ENCODE measurements around the gene AGXT2. TPM values are rescaled to one million over a fixed set of nuclear protein-coding genes. Genes with fewer than 3 reads are reported as not detected.

Gene AGXT2
- total RNA-seq, 1 donor from 2014 or later: not detected

DNA sequence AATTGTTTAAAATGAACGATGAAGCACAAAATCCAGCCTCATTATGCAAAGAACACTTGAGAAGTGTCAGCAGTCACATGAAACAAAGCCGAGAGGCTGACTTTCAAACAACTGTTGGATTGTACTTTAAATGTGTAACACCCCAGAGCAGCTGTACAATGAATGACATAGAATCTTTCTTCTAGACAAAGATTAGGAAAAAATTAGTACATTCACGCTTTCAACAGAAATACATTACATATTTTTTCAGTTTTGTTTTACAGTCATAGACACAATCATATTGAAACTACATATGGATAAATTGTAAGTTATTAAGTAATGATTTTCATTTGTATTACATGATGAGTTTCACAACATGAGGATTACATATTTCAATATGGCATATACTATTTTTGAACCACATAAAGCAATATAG is 10.6 kb upstream of the AGXT2 start:
- Mint-ChIP-seq H3K27ac (ENCODE audit: unreplicated experiment) (no peak overlapping the region), H3K4me1 (ENCODE audit: unreplicated experiment) (no peaks in the 10 kb centered on the region), H3K4me3 (ENCODE audit: unreplicated experiment) (no peak overlapping the region), H3K36me3 (ENCODE audit: low read depth, unreplicated experiment) (no peaks in the 10 kb centered on the region), H3K27me3 (ENCODE audit: unreplicated experiment) (no peaks in the 10 kb centered on the region), H3K9me3 (ENCODE audit: unreplicated experiment) (no peaks in the 10 kb centered on the region)
- DNase-seq (ENCODE audit: low spot score): no peak
- TF ChIP-seq, protein P1, sequence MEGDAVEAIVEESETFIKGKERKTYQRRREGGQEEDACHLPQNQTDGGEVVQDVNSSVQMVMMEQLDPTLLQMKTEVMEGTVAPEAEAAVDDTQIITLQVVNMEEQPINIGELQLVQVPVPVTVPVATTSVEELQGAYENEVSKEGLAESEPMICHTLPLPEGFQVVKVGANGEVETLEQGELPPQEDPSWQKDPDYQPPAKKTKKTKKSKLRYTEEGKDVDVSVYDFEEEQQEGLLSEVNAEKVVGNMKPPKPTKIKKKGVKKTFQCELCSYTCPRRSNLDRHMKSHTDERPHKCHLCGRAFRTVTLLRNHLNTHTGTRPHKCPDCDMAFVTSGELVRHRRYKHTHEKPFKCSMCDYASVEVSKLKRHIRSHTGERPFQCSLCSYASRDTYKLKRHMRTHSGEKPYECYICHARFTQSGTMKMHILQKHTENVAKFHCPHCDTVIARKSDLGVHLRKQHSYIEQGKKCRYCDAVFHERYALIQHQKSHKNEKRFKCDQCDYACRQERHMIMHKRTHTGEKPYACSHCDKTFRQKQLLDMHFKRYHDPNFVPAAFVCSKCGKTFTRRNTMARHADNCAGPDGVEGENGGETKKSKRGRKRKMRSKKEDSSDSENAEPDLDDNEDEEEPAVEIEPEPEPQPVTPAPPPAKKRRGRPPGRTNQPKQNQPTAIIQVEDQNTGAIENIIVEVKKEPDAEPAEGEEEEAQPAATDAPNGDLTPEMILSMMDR (IDR thresholded peaks at IDR 0.05; ENCODE audit: unreplicated experiment): no peak

DNA sequence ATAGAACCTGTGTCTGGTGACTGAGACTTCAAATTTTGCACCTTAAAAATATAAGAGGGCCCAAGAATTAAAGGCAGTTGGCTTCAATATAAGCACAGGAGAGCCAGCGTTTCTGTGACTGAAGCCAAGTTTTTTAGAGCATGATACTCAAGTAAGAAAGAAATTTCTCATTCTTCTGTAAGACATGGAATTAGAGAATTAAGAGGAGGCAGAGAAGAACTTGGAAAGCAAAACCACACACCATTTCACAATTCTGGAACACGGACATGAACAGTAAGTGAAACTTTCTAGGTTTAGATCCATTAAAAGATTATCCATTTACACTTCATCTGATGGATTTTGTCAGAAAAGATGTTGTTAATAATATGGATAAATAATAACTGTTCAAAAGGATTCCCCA is 8.9 kb upstream of the AGXT2 start:
- TF ChIP-seq, protein P1 (IDR thresholded peaks at IDR 0.05; ENCODE audit: unreplicated experiment): no peak
- no peaks in the 10 kb centered on the region for H3K9me3 Mint-ChIP-seq (ENCODE audit: unreplicated experiment)
- no peak overlapping the region for H3K27ac Mint-ChIP-seq (ENCODE audit: unreplicated experiment)
- no peak for DNase-seq (ENCODE audit: low spot score)
- peaks cover under 1% of the 10 kb centered on the region for H3K27me3 Mint-ChIP-seq (ENCODE audit: unreplicated experiment)
- H3K4me3 Mint-ChIP-seq (ENCODE audit: unreplicated experiment): no peak overlapping the region
- no peaks in the 10 kb centered on the region for H3K36me3 Mint-ChIP-seq (ENCODE audit: low read depth, unreplicated experiment)
- H3K4me1 Mint-ChIP-seq (ENCODE audit: unreplicated experiment): no peaks in the 10 kb centered on the region

DNA sequence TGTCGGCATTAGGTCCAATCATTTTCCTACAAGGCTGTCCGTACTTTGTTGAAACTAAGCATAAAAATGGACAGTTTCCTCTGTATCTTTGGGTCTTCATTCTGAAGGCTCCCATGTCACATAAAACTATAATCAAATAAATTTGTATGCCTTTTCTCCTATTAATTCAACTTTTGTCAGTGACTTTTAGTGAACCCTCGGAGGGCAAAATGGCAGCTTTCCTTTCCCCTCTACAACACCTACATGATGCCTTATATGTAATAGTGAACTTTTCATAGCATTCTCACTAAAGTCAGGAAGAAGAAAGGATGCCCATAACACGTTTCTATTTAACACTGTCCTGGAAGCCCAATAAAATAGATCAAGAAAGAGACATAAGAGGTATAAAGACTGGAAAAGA is 5.1 kb upstream of the AGXT2 start:
- H3K4me3 Mint-ChIP-seq (ENCODE audit: unreplicated experiment): no peak overlapping the region
- no peak overlapping the region for H3K27ac Mint-ChIP-seq (ENCODE audit: unreplicated experiment)
- H3K4me1 Mint-ChIP-seq (ENCODE audit: unreplicated experiment): no peaks in the 10 kb centered on the region

DNA sequence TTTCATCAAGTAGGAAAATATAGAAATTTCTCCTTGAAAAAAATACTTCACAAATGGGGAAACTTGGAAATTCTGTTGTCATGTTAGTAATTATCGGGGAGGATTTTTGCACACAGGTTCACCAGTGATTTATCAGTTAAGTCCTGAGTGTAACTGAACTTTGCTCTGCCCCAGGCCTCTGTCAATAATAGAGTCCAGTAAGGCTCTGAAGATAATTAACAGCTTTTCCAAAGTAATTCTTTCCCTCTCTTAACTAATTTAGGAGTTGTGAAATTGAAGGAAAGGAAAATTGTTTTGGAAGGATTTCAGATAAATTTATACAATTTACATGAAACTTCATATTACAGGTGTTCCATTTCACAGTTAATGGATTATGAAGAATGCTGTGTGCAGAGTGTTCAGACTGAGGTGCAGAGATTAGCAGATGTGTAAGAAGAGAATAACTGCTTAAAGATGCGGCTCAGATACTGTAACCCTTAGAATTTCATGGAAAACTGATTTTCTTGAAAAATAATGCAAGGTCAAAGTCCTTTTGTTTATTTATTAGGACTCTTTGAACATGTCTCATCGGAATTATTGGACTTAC is 2.9 kb upstream of the AGXT2 start:
- no peak overlapping the region for H3K4me3 Mint-ChIP-seq (ENCODE audit: unreplicated experiment)
- H3K9me3 Mint-ChIP-seq (ENCODE audit: unreplicated experiment): no peaks in the 10 kb centered on the region
- H3K27me3 Mint-ChIP-seq (ENCODE audit: unreplicated experiment): peaks cover 1% of the 10 kb centered on the region
- H3K36me3 Mint-ChIP-seq (ENCODE audit: low read depth, unreplicated experiment): no peaks in the 10 kb centered on the region
- no peak for DNase-seq (ENCODE audit: low spot score)
- no peaks in the 10 kb centered on the region for H3K4me1 Mint-ChIP-seq (ENCODE audit: unreplicated experiment)
- TF ChIP-seq, protein P1 (IDR thresholded peaks at IDR 0.05; ENCODE audit: unreplicated experiment): no peak
- no peak overlapping the region for H3K27ac Mint-ChIP-seq (ENCODE audit: unreplicated experiment)

More for the DNA sequence above, 5.1 kb upstream of the AGXT2 start:
- H3K9me3 Mint-ChIP-seq (ENCODE audit: unreplicated experiment): no peaks in the 10 kb centered on the region
- peaks cover 1% of the 10 kb centered on the region for H3K27me3 Mint-ChIP-seq (ENCODE audit: unreplicated experiment)
- H3K36me3 Mint-ChIP-seq (ENCODE audit: low read depth, unreplicated experiment): no peaks in the 10 kb centered on the region
- TF ChIP-seq, protein P1 (IDR thresholded peaks at IDR 0.05; ENCODE audit: unreplicated experiment): no peak
- no peak for DNase-seq (ENCODE audit: low spot score)

DNA sequence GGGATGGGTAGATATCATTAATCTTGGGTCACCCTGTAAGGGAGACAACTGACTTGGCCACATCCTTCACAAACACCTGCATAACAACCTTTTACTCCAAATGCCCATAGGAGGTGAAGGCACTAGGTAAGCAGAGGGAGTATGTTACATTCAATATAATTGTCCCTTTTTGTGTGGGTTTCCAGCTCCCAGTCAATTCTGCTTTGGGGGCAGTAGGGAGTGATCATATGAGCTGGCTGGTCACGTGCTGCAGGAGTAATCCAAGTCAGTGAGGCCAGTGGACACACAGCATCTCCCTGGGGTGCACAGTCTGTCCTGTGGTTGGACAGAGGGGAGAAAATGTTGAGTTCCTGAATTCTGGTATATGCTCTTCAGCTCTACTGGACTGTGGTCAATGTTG is 1.2 kb upstream of the AGXT2 start:
- Mint-ChIP-seq H3K36me3 (ENCODE audit: low read depth, unreplicated experiment) (no peaks in the 10 kb centered on the region), H3K9me3 (ENCODE audit: unreplicated experiment) (no peaks in the 10 kb centered on the region), H3K4me3 (ENCODE audit: unreplicated experiment) (no peak overlapping the region), H3K27me3 (ENCODE audit: unreplicated experiment) (peaks cover 1% of the 10 kb centered on the region), H3K27ac (ENCODE audit: unreplicated experiment) (no peak overlapping the region), H3K4me1 (ENCODE audit: unreplicated experiment) (no peaks in the 10 kb centered on the region)
- DNase-seq (ENCODE audit: low spot score): no peak
- TF ChIP-seq, protein P1 (IDR thresholded peaks at IDR 0.05; ENCODE audit: unreplicated experiment): no peak

Data from endothelial cell (in vitro differentiated cells).